Smooth muscle cell (in vitro differentiated cells): ENCODE data around the gene OBSCN. TPM values are rescaled to one million over a fixed set of nuclear protein-coding genes. Genes with fewer than 3 reads are reported as not detected.
"Not testable (repeated sequence)": the region's sequence is repeated elsewhere in the genome, so short reads cannot be mapped to it uniquely, and the experiment has no call there.

ENCODE experiments used
- DNase-seq: peaks from one replicate; lab custom pipeline; 2025; ENCODE audit not compliant: unreplicated experiment; lab: John Stamatoyannopoulos, UW
- H2AFZ ChIP-seq: fragments of 200-600 bp; sonication (generic); 2 replicates; pipeline ENCODE4 v1.6.0; 2016; ENCODE audit warnings: antibody characterized with exemption, low read depth, mild to moderate bottlenecking
- H3F3A ChIP-seq: fragments of 200-600 bp; sonication (generic); 2 replicates; pipeline ENCODE4 v1.6.0; 2017; ENCODE audit warnings: antibody characterized with exemption, low read depth
- H3K27ac ChIP-seq: fragments of 200-600 bp; sonication (generic); 2 replicates; pipeline ENCODE4 v1.5.1; 2016; ENCODE audit warnings: low read depth, mild to moderate bottlenecking
- H3K27me3 ChIP-seq: fragments of 200-600 bp; sonication (generic); 2 replicates; pipeline ENCODE4 v1.6.1; 2016; ENCODE audit warnings: low read depth, mild to moderate bottlenecking
- H3K36me3 ChIP-seq: fragments of 200-600 bp; sonication (generic); 2 replicates; pipeline ENCODE4 v1.5.1; 2016; ENCODE audit warnings: low read depth
- H3K4me1 ChIP-seq: fragments of 200-600 bp; sonication (generic); 2 replicates; pipeline ENCODE4 v1.5.1; 2016; ENCODE audit warnings: low read depth
- H3K4me2 ChIP-seq: fragments of 200-600 bp; sonication (generic); 2 replicates; pipeline ENCODE4 v1.6.0; 2016; ENCODE audit warnings: mild to moderate bottlenecking
- H3K4me3 ChIP-seq: fragments of 200-600 bp; sonication (generic); 2 replicates; pipeline ENCODE4 v1.5.1; 2016; ENCODE audit warnings: mild to moderate bottlenecking
- H3K79me2 ChIP-seq: fragments of 200-600 bp; sonication (generic); 2 replicates; pipeline ENCODE4 v1.6.0; 2016; ENCODE audit warnings: low read depth, mild to moderate bottlenecking
- H3K9ac ChIP-seq: fragments of 200-600 bp; sonication (generic); 2 replicates; pipeline ENCODE4 v1.6.0; 2016; ENCODE audit warnings: low read depth
- H3K9me3 ChIP-seq: fragments of 200-600 bp; sonication (generic); replicated peaks from 2 replicates; pipeline ENCODE4 v1.5.1; 2016; ENCODE audit warnings: low read depth
- H4K20me1 ChIP-seq: fragments of 200-600 bp; sonication (generic); 2 replicates; pipeline ENCODE4 v1.6.0; 2016; ENCODE audit warnings: low read depth
- CTCF ChIP-seq: fragments of 200-600 bp; sonication (generic); IDR thresholded peaks from 2 replicates; pipeline ENCODE4 v1.5.1; 2017; ENCODE audit warnings: borderline replicate concordance, mild to moderate bottlenecking, antibody characterized with exemption; ENCODE audit not compliant: insufficient read depth, poor library complexity, severe bottlenecking
- WGBS: methylation state at CpG from one replicate; pipeline ENCODE4 v1.1.7; 2016; ENCODE audit warnings: low lambda C conversion rate; 5-methylcytosine and 5-hydroxymethylcytosine counted together
- polyA plus RNA-seq: library from polyadenylated mRNA; unstranded; fragments of >200 nt; fragmentation: Nextera tagmentation; extraction: Ambion mirVana; gene quantifications from 2 replicates; pipeline ENCODE4 v1.2.1, GENCODE V29; 2016
- total RNA-seq: library from RNA; depleted of rRNA; stranded (reverse); fragments of >200 nt; gene quantifications from 2 replicates; pipeline ENCODE4 v1.2.3, GENCODE V29; 2014

Gene OBSCN
- total and polyA plus RNA-seq, 2 experiments from 2014 or later, result 3.8 to 10.6 TPM

- 93% methylated on average over 9 of the region's 9 CpGs for WGBS
- H3K27ac ChIP-seq, result no peak overlapping the region
- no peaks in the 10 kb centered on the region for H3F3A ChIP-seq
- no peak overlapping the region for H2AFZ ChIP-seq
- no peaks in the 10 kb centered on the region for H4K20me1 ChIP-seq
- H3K4me3 ChIP-seq, result no peak overlapping the region
- H3K4me1 ChIP-seq, result no peaks in the 10 kb centered on the region
- no peaks in the 10 kb centered on the region for H3K27me3 ChIP-seq
- no peak for DNase-seq
- no peak for TF ChIP-seq CTCF
- H3K79me2 ChIP-seq, result no peaks in the 10 kb centered on the region
- no peaks in the 10 kb centered on the region for H3K9me3 ChIP-seq
- H3K9ac ChIP-seq, result no peak overlapping the region
- no peak overlapping the region for H3K4me2 ChIP-seq
- H3K36me3 ChIP-seq, result no peaks in the 10 kb centered on the region
These were observed 26.2 kb upstream of the OBSCN start for GRCh38 chr1:228181645-228182034.

GRCh38 chr1:228182296-228183030, 25.4 kb upstream of the OBSCN start:
- H3K36me3 ChIP-seq, result no peaks in the 10 kb centered on the region
- no peaks in the 10 kb centered on the region for H4K20me1 ChIP-seq
- no peaks in the 10 kb centered on the region for H3K79me2 ChIP-seq
- no peak overlapping the region for H3K9ac ChIP-seq
- no peak overlapping the region for H3K4me2 ChIP-seq
- no peak for DNase-seq
- no peaks in the 10 kb centered on the region for H3K27me3 ChIP-seq
- WGBS, result 95% methylated on average over 10 of the region's 32 CpGs
- no peak for TF ChIP-seq CTCF
- H3K9me3 ChIP-seq, result no peaks in the 10 kb centered on the region
- no peak overlapping the region for H2AFZ ChIP-seq
- no peak overlapping the region for H3K4me3 ChIP-seq
- H3K27ac ChIP-seq, result no peak overlapping the region
- H3K4me1 ChIP-seq, result no peaks in the 10 kb centered on the region
- H3F3A ChIP-seq, result no peaks in the 10 kb centered on the region

GRCh38 chr1:228184152-228184551, 23.7 kb upstream of the OBSCN start:
- no peak overlapping the region for H3K27ac ChIP-seq
- no peaks in the 10 kb centered on the region for H3F3A ChIP-seq
- H3K4me3 ChIP-seq, result no peak overlapping the region
- peaks cover 4% of the 10 kb centered on the region for H3K36me3 ChIP-seq
- no peak overlapping the region for H2AFZ ChIP-seq
- H4K20me1 ChIP-seq, result no peaks in the 10 kb centered on the region
- WGBS, result 92% methylated on average over 7 of the region's 7 CpGs
- H3K79me2 ChIP-seq, result no peaks in the 10 kb centered on the region
- no peak overlapping the region for H3K4me2 ChIP-seq
- no peaks in the 10 kb centered on the region for H3K4me1 ChIP-seq
- DNase-seq, result no peak
- H3K27me3 ChIP-seq, result no peaks in the 10 kb centered on the region
- no peak overlapping the region for H3K9ac ChIP-seq
- no peaks in the 10 kb centered on the region for H3K9me3 ChIP-seq
- TF ChIP-seq CTCF, result no peak

- 65% methylated on average over 11 of the region's 11 CpGs for WGBS
- Histone ChIP-seq H3K9ac (no peak overlapping the region), H4K20me1 (no peaks in the 10 kb centered on the region), H3K4me2 (no peak overlapping the region), H2AFZ (no peak overlapping the region), H3K27me3 (no peaks in the 10 kb centered on the region), H3K4me1 (no peaks in the 10 kb centered on the region), H3K79me2 (no peaks in the 10 kb centered on the region), H3K27ac (no peak overlapping the region), H3K4me3 (no peak overlapping the region), H3F3A (no peaks in the 10 kb centered on the region), H3K36me3 (peaks cover 4% of the 10 kb centered on the region), H3K9me3 (no peaks in the 10 kb centered on the region)
- no peak for TF ChIP-seq CTCF
- DNase-seq, result no peak
These were observed 22.2 kb upstream of the OBSCN start for GRCh38 chr1:228185641-228185965.

GRCh38 chr1:228188249-228188648, 19.6 kb upstream of the OBSCN start:
- not testable (repeated sequence) for H3K27me3 ChIP-seq, DNase-seq, H3K4me1 ChIP-seq, H3K4me2 ChIP-seq, H3K9me3 ChIP-seq, H3K4me3 ChIP-seq, H3K9ac ChIP-seq, H4K20me1 ChIP-seq, H3K36me3 ChIP-seq, H3K27ac ChIP-seq, H3F3A ChIP-seq, H2AFZ ChIP-seq, H3K79me2 ChIP-seq
- 88% methylated on average over 2 of the region's 2 CpGs for WGBS
